H9 (cell line): ENCODE results near the gene ASTN1. TPM values are rescaled to one million over a fixed set of nuclear protein-coding genes. Genes with fewer than 3 reads are reported as not detected.

ENCODE experiments used
- DNase-seq: peaks from one replicate; pipeline ENCODE4 v3.0.0-alpha.2; 2017
- H2AFZ ChIP-seq: one replicate; pipeline ENCODE4 v1.6.1; 2013; ENCODE audit warnings: mild to moderate bottlenecking, low read length, control low read depth, moderate library complexity
- H2AK5ac ChIP-seq: 2 replicates; pipeline ENCODE4 v1.6.1; 2013; ENCODE audit warnings: low read length, control low read depth, mixed read lengths; ENCODE audit not compliant: insufficient read length
- H2BK120ac ChIP-seq: one replicate; pipeline ENCODE4 v1.6.1; 2013; ENCODE audit warnings: low read depth, mild to moderate bottlenecking, low read length, control low read depth, inconsistent platforms; ENCODE audit not compliant: poor library complexity, severe bottlenecking
- H2BK12ac ChIP-seq: 2 replicates; pipeline ENCODE4 v1.6.1; 2013; ENCODE audit warnings: low read length, control low read depth, mixed read lengths, low read depth; ENCODE audit not compliant: insufficient read length
- H2BK15ac ChIP-seq: 2 replicates; pipeline ENCODE4 v1.6.1; 2013; ENCODE audit warnings: low read depth, low read length, control low read depth
- H2BK20ac ChIP-seq: one replicate; pipeline ENCODE4 v1.6.1; 2013; ENCODE audit warnings: low read depth, mild to moderate bottlenecking, low read length, control low read depth, inconsistent platforms; ENCODE audit not compliant: poor library complexity, severe bottlenecking
- H2BK5ac ChIP-seq: 2 replicates; pipeline ENCODE4 v1.6.1; 2013; ENCODE audit warnings: low read length, control low read depth, mixed read lengths; ENCODE audit not compliant: insufficient read length
- H3K14ac ChIP-seq: 2 replicates; pipeline ENCODE4 v1.6.1; 2013; ENCODE audit warnings: low read length, control low read depth; ENCODE audit not compliant: insufficient read depth
- H3K18ac ChIP-seq: 2 replicates; pipeline ENCODE4 v1.6.1; 2013; ENCODE audit warnings: low read depth, mild to moderate bottlenecking, mixed read lengths, low read length, control low read depth; ENCODE audit not compliant: insufficient read length
- H3K23ac ChIP-seq: 2 replicates; pipeline ENCODE4 v1.6.1; 2013; ENCODE audit warnings: low read length, control low read depth, mixed read lengths, low read depth; ENCODE audit not compliant: insufficient read length
- H3K23me2 ChIP-seq: 2 replicates; pipeline ENCODE4 v1.6.1; 2013; ENCODE audit warnings: low read depth, mild to moderate bottlenecking, mixed read lengths, low read length, control low read depth; ENCODE audit not compliant: insufficient read length, poor library complexity, severe bottlenecking
- H3K27ac ChIP-seq: 2 replicates; pipeline ENCODE4 v1.5.1; 2013; ENCODE audit warnings: low read length, control low read depth, mixed read lengths, low read depth; ENCODE audit not compliant: insufficient read length
- H3K27me3 ChIP-seq: 2 replicates; pipeline ENCODE4 v1.6.1; 2013; ENCODE audit warnings: low read length, control low read depth, inconsistent platforms; ENCODE audit not compliant: insufficient read depth
- H3K4ac ChIP-seq: 2 replicates; pipeline ENCODE4 v1.6.1; 2013; ENCODE audit warnings: low read depth, mild to moderate bottlenecking, control low read depth, inconsistent platforms, low read length, moderate library complexity
- H3K4me1 ChIP-seq: 2 replicates; pipeline ENCODE4 v1.6.1; 2013; ENCODE audit warnings: low read length, control low read depth, inconsistent platforms; ENCODE audit not compliant: insufficient read depth
- H3K4me2 ChIP-seq: 2 replicates; pipeline ENCODE4 v1.6.1; 2013; ENCODE audit warnings: low read length, control low read depth, mixed read lengths; ENCODE audit not compliant: insufficient read length, insufficient read depth
- H3K56ac ChIP-seq: 2 replicates; pipeline ENCODE4 v1.6.1; 2013; ENCODE audit warnings: low read depth, mild to moderate bottlenecking, mixed read lengths, low read length, control low read depth; ENCODE audit not compliant: insufficient read length
- H3K79me1 ChIP-seq: 2 replicates; pipeline ENCODE4 v1.6.1; 2013; ENCODE audit warnings: low read depth, mild to moderate bottlenecking, moderate library complexity, low read length, control low read depth, inconsistent platforms; ENCODE audit not compliant: insufficient read depth, poor library complexity, severe bottlenecking
- H3K79me2 ChIP-seq: 2 replicates; pipeline ENCODE4 v1.6.1; 2013; ENCODE audit warnings: low read length, control low read depth, inconsistent platforms; ENCODE audit not compliant: insufficient read depth
- H3K9ac ChIP-seq: 2 replicates; pipeline ENCODE4 v1.6.1; 2013; ENCODE audit warnings: low read length, control low read depth, mixed read lengths; ENCODE audit not compliant: insufficient read length; ENCODE audit errors: extremely low read depth
- H3K9me3 ChIP-seq: one replicate; pipeline ENCODE4 v1.6.1; 2013; ENCODE audit warnings: low read depth, low read length, inconsistent platforms; ENCODE audit not compliant: control insufficient read depth
- H3T11ph ChIP-seq: one replicate; pipeline ENCODE4 v1.6.1; 2013; ENCODE audit warnings: mild to moderate bottlenecking, low read length, control low read depth, inconsistent platforms
- H4K20me1 ChIP-seq: one replicate; pipeline ENCODE4 v1.6.1; 2013; ENCODE audit not compliant: control insufficient read depth, insufficient read length, insufficient read depth
- H4K5ac ChIP-seq: 2 replicates; pipeline ENCODE4 v1.6.1; 2013; ENCODE audit warnings: low read depth, mild to moderate bottlenecking, mixed read lengths, low read length, control low read depth; ENCODE audit not compliant: insufficient read length
- H4K8ac ChIP-seq: replicated peaks from 2 replicates; pipeline ENCODE4 v1.6.1; 2013; ENCODE audit warnings: low read length, control low read depth, mixed read lengths, low read depth; ENCODE audit not compliant: insufficient read length
- H4K91ac ChIP-seq: 2 replicates; pipeline ENCODE4 v1.6.1; 2013; ENCODE audit warnings: low read depth, mild to moderate bottlenecking, moderate library complexity, mixed read lengths, low read length, control low read depth; ENCODE audit not compliant: insufficient read length
- H3K27ac Mint-ChIP-seq, 3 experiments: 2 replicates in 2 of 3; 3 replicates in 1 of 3; pipeline ENCODE4 v1.8.0; 2020 to 2021; ENCODE audit warnings: mixed read lengths in 3 of 3, mild to moderate bottlenecking in 1 of 3, moderate library complexity in 1 of 3
- H3K27me3 Mint-ChIP-seq: 2 replicates; pipeline ENCODE4 v1.8.0; 2021; ENCODE audit warnings: low read depth, mild to moderate bottlenecking, moderate library complexity, mixed read lengths
- H3K36me3 Mint-ChIP-seq, 3 experiments: 2 replicates in 2 of 3; 3 replicates in 1 of 3; pipeline ENCODE4 v1.8.0; 2020 to 2021; ENCODE audit warnings: low read depth in 3 of 3, mixed read lengths in 3 of 3; ENCODE audit not compliant: insufficient read depth in 1 of 3
- H3K4me1 Mint-ChIP-seq, 2 experiments: 2 replicates each; pipeline ENCODE4 v1.8.0; 2020; ENCODE audit warnings: mixed read lengths in 2 of 2
- H3K4me3 Mint-ChIP-seq, 2 experiments: 2 replicates in 1 of 2; 3 replicates in 1 of 2; pipeline ENCODE4 v1.8.0; 2020 to 2021; ENCODE audit warnings: mild to moderate bottlenecking in 2 of 2, mixed read lengths in 2 of 2, moderate library complexity in 1 of 2
- H3K9me3 Mint-ChIP-seq, 2 experiments: 2 replicates in 1 of 2; 3 replicates in 1 of 2; pipeline ENCODE4 v1.8.0; 2020; ENCODE audit warnings: mild to moderate bottlenecking in 2 of 2, mixed read lengths in 2 of 2, moderate library complexity in 1 of 2
- CTCF ChIP-seq: fragments of 200-600 bp; sonication (generic); conservative IDR thresholded peaks from 3 replicates; pipeline ENCODE4 v1.8.0; 2021; ENCODE audit warnings: antibody characterized with exemption, mild to moderate bottlenecking
- WGBS: extraction: QIAGEN DNeasy Blood & Tissue Kit; methylation state at CpG from one replicate; pipeline ENCODE4 v1.1.7; 2013; ENCODE audit warnings: missing lambda C conversion rate, low lambda C conversion rate, mixed read lengths; ENCODE audit not compliant: insufficient read length; ENCODE audit errors: extremely low coverage; 5-methylcytosine and 5-hydroxymethylcytosine counted together
- total RNA-seq: library from RNA; stranded (reverse); gene quantifications from 2 replicates; pipeline ENCODE4 v1.2.1, GENCODE V29; 2021

Gene ASTN1
- total RNA-seq, 1 experiment from 2014 or later: 0.98 TPM

- H3K23me2 ChIP-seq: peaks cover 6% of the 10 kb centered on the region
- no peak overlapping the region for H2BK15ac ChIP-seq
- peak; percentile 76 for TF ChIP-seq CTCF
- no peaks in the 10 kb centered on the region for H3K79me2 ChIP-seq
- H3K4me1 ChIP-seq: no peaks in the 10 kb centered on the region
- no peak overlapping the region for H3T11ph ChIP-seq
- no peak overlapping the region for H3K14ac ChIP-seq
- no peak overlapping the region for H3K4me2 ChIP-seq
- no peak overlapping the region for H2BK12ac ChIP-seq
- no CpG with 5 or more reads among the region's 5 CpGs for WGBS
- no peak overlapping the region for H4K8ac ChIP-seq
- no peak overlapping the region for H3K18ac ChIP-seq
- H3K9me3 Mint-ChIP-seq: peaks cover 0 to 2% of the 10 kb centered on the region in 2 experiments; a peak in 1 of 5 replicates
- no peak overlapping the region for H3K27ac Mint-ChIP-seq
- peaks cover 10 to 11% of the 10 kb centered on the region in 2 experiments for H3K4me1 Mint-ChIP-seq
- H2BK120ac ChIP-seq: no peak overlapping the region
- no peaks in the 10 kb centered on the region for H3K79me1 ChIP-seq
- no peak overlapping the region for H3K4ac ChIP-seq
- H2BK5ac ChIP-seq: no peak overlapping the region
- H3K56ac ChIP-seq: no peak overlapping the region
- no peak overlapping the region for H2AFZ ChIP-seq
- H3K27me3 Mint-ChIP-seq: peaks cover 54% of the 10 kb centered on the region
- DNase-seq: no peak
- no peak overlapping the region for H4K91ac ChIP-seq
- H2BK20ac ChIP-seq: no peak overlapping the region
- H2AK5ac ChIP-seq: no peak overlapping the region
- no peak overlapping the region for H3K27ac ChIP-seq
- H3K27me3 ChIP-seq: peaks cover under 1% of the 10 kb centered on the region; the same call in 1 of the 2 replicates
- no peak overlapping the region for H3K9ac ChIP-seq
- H3K4me3 Mint-ChIP-seq: no peak overlapping the region
- no peaks in the 10 kb centered on the region for H3K9me3 ChIP-seq
- H4K20me1 ChIP-seq: no peaks in the 10 kb centered on the region
- H3K36me3 Mint-ChIP-seq: no peaks in the 10 kb centered on the region
- no peak overlapping the region for H4K5ac ChIP-seq
- H3K23ac ChIP-seq: no peak overlapping the region
Observed at GRCh38 chr1:177185209-177185608, 20.7 kb upstream of the ASTN1 start.
